SK-N-SH (cell line): ENCODE measurements around the gene SHTN1. TPM values are rescaled to one million over a fixed set of nuclear protein-coding genes. Genes with fewer than 3 reads are reported as not detected.

Experiments
- CTCF ChIA-PET: fragments of 300-600, 350-600 bp; formaldehyde crosslinking; extraction: SDS; loops from one replicate; lab custom pipeline; 2021; lab: Yijun Ruan, JAX
- POLR2A ChIA-PET: fragments of 350-600 bp; sonication (Branson Sonifier 250); formaldehyde crosslinking; extraction: SDS; loops from one replicate; lab custom pipeline; 2020; ENCODE audit warnings: antibody characterized with exemption, inconsistent platforms; lab: Yijun Ruan, JAX
- DNase-seq: peaks from one replicate; pipeline ENCODE4 v3.0.0; 2012
- H2AFZ ChIP-seq: fragments of 200-600 bp; sonication (generic); 2 replicates; pipeline ENCODE4 v1.8.1; 2016; ENCODE audit warnings: antibody characterized with exemption, mild to moderate bottlenecking, low read depth
- H3F3A ChIP-seq: fragments of 200-600 bp; sonication (generic); replicated peaks from 2 replicates; pipeline ENCODE3; 2016; ENCODE audit warnings: antibody characterized with exemption, mild to moderate bottlenecking; ENCODE audit not compliant: insufficient read depth
- H3K27ac ChIP-seq, 2 experiments: fragments of 200-500 bp in 1 of 2; fragments of 200-600 bp in 1 of 2; sonication (Bioruptor generic) in 1 of 2; sonication (generic), shearing (Covaris generic) in 1 of 2; 2 replicates each; pipeline versions ENCODE4 v1.5.1 to v1.6.1; 2014 to 2016; ENCODE audit warnings: low read depth in 2 of 2, inconsistent platforms in 1 of 2, low read length in 1 of 2, mild to moderate bottlenecking in 1 of 2, mixed read lengths in 1 of 2
- H3K27me3 ChIP-seq: fragments of 200-600 bp; sonication (generic), shearing (Covaris generic); 2 replicates; pipeline ENCODE4 v1.6.1; 2016; ENCODE audit warnings: mixed run types; ENCODE audit not compliant: insufficient read depth
- H3K36me3 ChIP-seq, 2 experiments: fragments of 200-500 bp in 1 of 2; fragments of 200-600 bp in 1 of 2; sonication (Bioruptor generic) in 1 of 2; sonication (generic) in 1 of 2; replicated peaks in 1 of 2; 2 replicates each; pipeline versions ENCODE3 to v1.5.1; 2014 to 2016; ENCODE audit warnings: low read length in 1 of 2, mild to moderate bottlenecking in 1 of 2; ENCODE audit not compliant: insufficient read depth in 2 of 2, control insufficient read depth in 1 of 2
- H3K4me1 ChIP-seq, 2 experiments: fragments of 200-500 bp in 1 of 2; fragments of 200-600 bp in 1 of 2; sonication (Bioruptor generic) in 1 of 2; sonication (generic), shearing (Covaris generic) in 1 of 2; 2 replicates each; pipeline versions ENCODE4 v1.5.1 to v1.6.1; 2014 to 2016; ENCODE audit warnings: low read depth in 1 of 2, low read length in 1 of 2, mixed run types in 1 of 2; ENCODE audit not compliant: insufficient read depth in 2 of 2, control insufficient read depth in 1 of 2
- H3K4me2 ChIP-seq: fragments of 200-600 bp; sonication (generic), shearing (Covaris generic); 2 replicates; pipeline ENCODE4 v1.6.1; 2017; ENCODE audit warnings: mixed run types
- H3K4me3 ChIP-seq, 2 experiments: fragments of 200-500 bp in 1 of 2; fragments of 200-600 bp in 1 of 2; sonication (Bioruptor generic) in 1 of 2; sonication (generic), shearing (Covaris generic) in 1 of 2; 2 replicates each; pipeline versions ENCODE4 v1.5.1 to v1.8.1; 2014 to 2016; ENCODE audit warnings: low read depth in 2 of 2, inconsistent platforms in 1 of 2, low read length in 1 of 2, mild to moderate bottlenecking in 1 of 2, mixed read lengths in 1 of 2, moderate library complexity in 1 of 2
- H3K79me2 ChIP-seq: fragments of 200-600 bp; sonication (generic); 2 replicates; pipeline ENCODE4 v1.8.1; 2017; ENCODE audit warnings: mild to moderate bottlenecking; ENCODE audit not compliant: insufficient read depth
- H3K9ac ChIP-seq: fragments of 200-600 bp; sonication (generic); 2 replicates; pipeline ENCODE4 v1.6.1; 2017; ENCODE audit warnings: mixed run types
- H3K9me2 ChIP-seq: fragments of 200-600 bp; sonication (generic); 2 replicates; pipeline ENCODE4 v1.6.1; 2017; ENCODE audit warnings: mixed run types
- H3K9me3 ChIP-seq: fragments of 200-600 bp; sonication (generic); 2 replicates; pipeline ENCODE4 v1.6.1; 2017; ENCODE audit warnings: mixed run types, mild to moderate bottlenecking, moderate library complexity
- H4K20me1 ChIP-seq: fragments of 200-600 bp; sonication (generic); 2 replicates; pipeline ENCODE4 v1.6.1; 2017; ENCODE audit warnings: mild to moderate bottlenecking, mixed run types; ENCODE audit not compliant: insufficient read depth
- CHD2 ChIP-seq: fragments of 150-350 bp; IDR thresholded peaks from 2 replicates; pipeline ENCODE4 v1.6.1; 2018; ENCODE audit warnings: low read length; ENCODE audit not compliant: partially characterized antibody
- FOXJ3 ChIP-seq: sonication (generic); formaldehyde crosslinking; IDR thresholded peaks from 2 replicates; pipeline ENCODE4 v1.5.1; 2020; ENCODE audit warnings: mild to moderate bottlenecking, missing genetic modification reagents
- GABPA ChIP-seq: IDR thresholded peaks from 2 replicates; pipeline ENCODE4 v1.4.0; 2012; ENCODE audit warnings: low read depth, mild to moderate bottlenecking
- GATA2 ChIP-seq: sonication (generic); formaldehyde crosslinking; IDR thresholded peaks from 2 replicates; pipeline ENCODE4 v1.5.0; 2020; ENCODE audit warnings: mild to moderate bottlenecking, missing genetic modification reagents
- MAX ChIP-seq: IDR thresholded peaks from 2 replicates; pipeline ENCODE4 v1.4.0; 2012; ENCODE audit warnings: low read depth
- MXI1 ChIP-seq: IDR thresholded peaks from 2 replicates; pipeline ENCODE4 v1.6.1; 2012; ENCODE audit warnings: mild to moderate bottlenecking, low read depth, low read length, improper control_type of control experiment
- RAD21 ChIP-seq: IDR thresholded peaks from 2 replicates; pipeline ENCODE4 v1.6.1; 2012; ENCODE audit warnings: mild to moderate bottlenecking, low read length
- RCOR1 ChIP-seq: fragments of 150-350 bp; IDR thresholded peaks from 2 replicates; pipeline ENCODE4 v1.6.1; 2017; ENCODE audit warnings: antibody characterized with exemption, low read length
- SIN3A ChIP-seq: IDR thresholded peaks from 2 replicates; pipeline ENCODE4 v1.6.1; 2012; ENCODE audit warnings: low read depth, mild to moderate bottlenecking, low read length, moderate library complexity, borderline replicate concordance
- SMC3 ChIP-seq: IDR thresholded peaks from 2 replicates; pipeline ENCODE4 v1.6.1; 2012; ENCODE audit warnings: low read depth, low read length, improper control_type of control experiment
- TAF1 ChIP-seq: IDR thresholded peaks from 2 replicates; pipeline ENCODE4 v1.6.1; 2012; ENCODE audit warnings: low read depth, mild to moderate bottlenecking, low read length, moderate library complexity, borderline replicate concordance
- YY1 ChIP-seq: IDR thresholded peaks from 2 replicates; pipeline ENCODE4 v1.4.0; 2012; ENCODE audit warnings: low read depth, mild to moderate bottlenecking
- ZBTB33 ChIP-seq: IDR thresholded peaks from 2 replicates; pipeline ENCODE4 v1.4.0; 2012; ENCODE audit warnings: low read depth, borderline replicate concordance
- WGBS: methylation state at CpG from one replicate; pipeline ENCODE4 v1.1.6; 2017; ENCODE audit warnings: low lambda C conversion rate; 5-methylcytosine and 5-hydroxymethylcytosine counted together
- polyA plus RNA-seq, 3 experiments: library from polyadenylated mRNA; depleted of rRNA; stranded (reverse); fragments of >200 nt; gene quantifications; 2 replicates each; pipeline ENCODE4 v1.2.3, GENCODE V29; 2012

The SHTN1 gene
- polyA plus RNA-seq, 1 of the 3 experiments (the other 2 are of a cell fraction), result 5.2 TPM

DNA sequence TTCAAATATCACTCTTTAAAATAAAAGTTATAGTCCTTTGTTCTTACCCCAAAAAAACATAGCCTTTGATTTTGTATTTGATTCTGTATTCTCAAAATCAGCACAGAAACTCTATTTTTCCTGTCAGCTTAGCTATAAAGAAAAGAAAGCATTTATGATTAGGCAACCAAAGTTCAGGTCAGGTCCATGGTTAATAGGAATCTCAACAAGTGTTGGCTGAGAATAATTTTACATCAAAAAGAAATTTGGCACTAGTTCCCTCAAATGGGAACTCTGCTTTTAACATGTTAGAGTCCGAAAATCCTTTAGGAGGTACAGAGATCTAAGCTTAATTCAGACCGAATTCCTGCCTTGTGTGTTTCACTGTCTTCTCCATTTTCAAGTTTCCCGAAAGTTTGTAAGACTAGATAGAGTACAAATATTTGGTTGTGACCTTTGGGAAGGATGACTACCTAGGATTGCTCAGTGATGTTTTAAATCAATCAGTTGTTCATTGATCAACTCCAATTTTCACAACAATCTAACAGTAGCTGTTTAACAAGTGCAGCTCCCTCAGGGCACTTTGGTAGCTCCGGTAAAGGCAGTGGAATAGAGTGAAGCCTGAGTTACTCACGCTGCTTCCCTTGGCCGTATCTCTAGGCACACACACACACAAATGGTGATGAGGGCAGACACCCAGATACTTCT lies 164.5 kb downstream of the SHTN1 start:
- WGBS, result 92% methylated on average over 6 of the region's 6 CpGs
- H3F3A ChIP-seq, result no peaks in the 10 kb centered on the region

DNA sequence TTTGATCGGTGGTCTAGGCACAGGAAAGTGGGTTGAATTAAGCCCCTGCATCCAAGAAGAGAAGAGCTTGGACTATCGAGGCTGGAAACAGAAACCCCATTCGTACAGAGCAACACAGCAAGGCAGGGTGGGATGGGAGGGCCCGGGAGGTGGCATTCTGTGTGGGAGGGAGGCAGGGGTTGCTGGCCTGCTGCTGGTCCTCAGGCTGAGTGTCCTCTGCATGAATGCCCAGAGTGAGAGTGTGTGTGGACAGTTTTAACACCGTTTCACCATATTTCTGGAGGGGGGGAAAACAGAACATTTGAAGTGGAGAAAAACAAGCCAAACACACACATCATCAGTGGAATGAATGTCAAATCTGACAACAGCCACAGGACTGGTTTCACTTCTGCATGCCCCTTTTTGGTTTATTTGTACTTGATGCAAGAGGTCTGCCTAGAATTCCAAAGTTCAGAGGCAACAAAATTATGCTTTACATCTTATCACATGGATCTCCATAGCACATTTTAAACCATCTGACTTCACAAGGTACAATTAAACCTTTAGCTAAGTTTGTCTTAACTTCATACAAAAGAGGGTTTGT lies 166.8 kb downstream of the SHTN1 start:
- Histone ChIP-seq H3K9me2 (no peaks in the 10 kb centered on the region), H3K27ac (no peak overlapping the region), H3F3A (no peaks in the 10 kb centered on the region), H3K9ac (no peak overlapping the region), H3K4me2 (no peak overlapping the region), H2AFZ (no peak overlapping the region), H3K79me2 (no peaks in the 10 kb centered on the region), H3K4me1 (no peaks in the 10 kb centered on the region), H3K4me3 (no peak overlapping the region), H3K9me3 (no peaks in the 10 kb centered on the region), H3K36me3 (no peaks in the 10 kb centered on the region), H4K20me1 (no peaks in the 10 kb centered on the region), H3K27me3 (no peaks in the 10 kb centered on the region)
- ChIA-PET CTCF (interaction anchor here (0.6 to 5.5 kb wide), 4 partner anchors 28 to 336 kb away, joined by 3 to 64 read pairs (median 29); no protein-coding TSS in a partner anchor), POLR2A (no interaction called here)
- DNase-seq, result no peak
- 86% methylated on average over 5 of the region's 5 CpGs for WGBS
- TF ChIP-seq GATA2 (no peak), SIN3A (no peak), TAF1 (no peak)

More for the DNA sequence above, 164.5 kb downstream of the SHTN1 start:
- Histone ChIP-seq H3K27me3 (no peaks in the 10 kb centered on the region), H3K36me3 (no peaks in the 10 kb centered on the region), H2AFZ (no peak overlapping the region), H3K79me2 (no peaks in the 10 kb centered on the region), H3K9me3 (no peaks in the 10 kb centered on the region), H3K4me2 (no peak overlapping the region), H3K27ac (no peak overlapping the region), H3K9ac (no peak overlapping the region), H3K4me3 (no peak overlapping the region), H4K20me1 (no peaks in the 10 kb centered on the region), H3K9me2 (no peaks in the 10 kb centered on the region), H3K4me1 (no peaks in the 10 kb centered on the region)
- DNase-seq, result no peak
- ChIA-PET CTCF (interaction anchor here (0.9 to 1.8 kb wide), 4 partner anchors 31 to 376 kb away, joined by 3 to 5 read pairs (median 4); no protein-coding TSS in a partner anchor), POLR2A (no interaction called here)
- no peak for TF ChIP-seq RAD21
- no peak for TF ChIP-seq RCOR1
- TF ChIP-seq MAX, result no peak
- no peak for TF ChIP-seq MXI1
- no peak for TF ChIP-seq CHD2
- no peak for TF ChIP-seq YY1
- TF ChIP-seq ZBTB33, result no peak
- no peak for TF ChIP-seq GABPA
- TF ChIP-seq FOXJ3 (CRISPR knock-in tag), result no peak
- no peak for TF ChIP-seq SMC3
- no peak for TF ChIP-seq SIN3A
